GM18951 (cell line): Measurements from ENCODE around the gene GRM8.

Source experiments
- POLR2A ChIP-seq: IDR thresholded peaks from 4 replicates; pipeline ENCODE4 v1.6.1; 2011; ENCODE audit warnings: mild to moderate bottlenecking; ENCODE audit not compliant: insufficient read length, insufficient read depth; ENCODE audit errors: extremely low read depth
- in situ Hi-C: fragments of 300-500 bp; cut with MboI; formaldehyde crosslinking; loops from one replicate; pipeline ENCODE4 v1.12.0; 2022; ENCODE audit warnings: low sequenced_read_pairs, mixed read lengths, inconsistent platforms; ENCODE audit not compliant: unreplicated experiment

GRM8 gene

DNA sequence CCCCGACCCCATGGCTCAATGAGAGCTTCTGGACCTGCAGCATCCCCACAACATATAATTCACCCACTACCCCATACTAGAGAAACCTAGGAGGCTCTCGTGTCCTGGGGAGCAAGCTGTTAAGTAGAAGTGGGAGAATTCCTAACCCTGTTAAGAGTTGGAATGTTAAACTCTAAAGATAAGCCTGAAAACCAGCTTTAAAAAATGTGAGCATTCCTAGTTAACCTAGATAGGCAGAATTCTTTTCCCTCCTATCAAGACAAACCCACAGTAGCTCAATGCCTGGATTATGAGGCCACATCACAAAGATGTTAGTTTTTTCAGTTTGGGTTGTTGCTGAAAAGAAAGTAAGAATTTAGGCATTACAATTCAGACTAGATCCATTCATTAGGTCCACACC is 42.9 kb downstream of the GRM8 start:
- no peak for TF ChIP-seq POLR2A

DNA sequence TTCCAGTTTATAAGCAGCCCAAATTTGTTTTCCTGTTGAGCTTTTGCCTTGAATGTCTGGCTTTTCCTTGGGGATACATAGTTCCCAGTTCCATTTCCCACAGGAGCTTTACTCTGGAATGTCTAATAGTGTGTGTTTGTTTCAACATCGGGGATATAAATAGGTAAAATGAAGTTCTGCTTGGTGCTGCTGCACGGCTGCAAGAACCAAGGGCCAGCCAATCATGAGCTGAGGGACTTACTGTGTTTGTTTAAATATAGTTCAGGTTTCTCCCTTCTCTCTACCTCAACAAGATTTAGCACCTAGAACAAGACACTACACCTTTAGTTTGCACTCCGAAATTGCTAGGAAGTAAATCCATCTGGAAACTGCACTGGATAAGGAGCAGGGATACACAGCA is 43.9 kb downstream of the GRM8 start:
- no peak for TF ChIP-seq POLR2A
- in situ Hi-C loops, result no loop called here

More for the DNA sequence above, 42.9 kb downstream of the GRM8 start:
- in situ Hi-C loops, result no loop called here

DNA sequence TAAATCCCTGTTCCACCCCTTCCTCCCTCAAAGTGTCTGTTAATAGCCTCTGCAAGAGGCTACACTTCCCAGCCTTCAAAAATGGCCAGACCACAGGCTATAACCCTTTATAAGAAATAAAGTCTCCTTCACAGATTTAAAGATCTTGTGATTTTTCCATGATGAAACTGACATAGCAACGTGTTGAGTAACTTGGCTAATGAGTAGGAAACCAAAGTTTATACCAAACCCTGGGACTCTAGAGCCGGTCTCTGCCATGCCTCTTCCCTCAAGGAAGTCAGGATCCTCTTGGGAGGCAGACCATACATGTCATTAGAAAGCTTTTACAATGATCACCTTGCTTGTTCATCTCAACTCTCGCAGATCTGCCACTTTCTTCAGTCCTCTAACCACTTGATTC is 44.4 kb downstream of the GRM8 start:
- in situ Hi-C loops, result no loop called here
- no peak for TF ChIP-seq POLR2A

DNA sequence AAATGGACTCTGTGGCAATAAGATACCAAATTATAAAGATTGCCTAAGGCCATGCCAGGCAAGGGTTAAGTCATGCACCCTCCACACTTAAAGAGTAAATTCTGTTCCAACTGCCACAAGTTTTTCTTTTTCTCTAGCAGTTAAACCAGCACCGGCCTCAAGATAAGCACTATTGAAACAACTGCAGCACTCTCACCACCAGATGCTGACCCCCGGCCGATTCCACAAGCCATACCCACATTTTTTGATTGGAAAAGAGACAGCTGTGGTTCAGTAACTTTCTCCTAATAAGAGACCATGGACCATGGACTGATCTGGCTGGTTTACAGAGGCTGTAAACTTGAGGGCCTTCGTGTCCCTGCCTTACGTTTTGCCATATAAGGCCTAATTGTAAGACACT is 44.9 kb downstream of the GRM8 start:
- in situ Hi-C loops, result no loop called here
- TF ChIP-seq POLR2A, result no peak

DNA sequence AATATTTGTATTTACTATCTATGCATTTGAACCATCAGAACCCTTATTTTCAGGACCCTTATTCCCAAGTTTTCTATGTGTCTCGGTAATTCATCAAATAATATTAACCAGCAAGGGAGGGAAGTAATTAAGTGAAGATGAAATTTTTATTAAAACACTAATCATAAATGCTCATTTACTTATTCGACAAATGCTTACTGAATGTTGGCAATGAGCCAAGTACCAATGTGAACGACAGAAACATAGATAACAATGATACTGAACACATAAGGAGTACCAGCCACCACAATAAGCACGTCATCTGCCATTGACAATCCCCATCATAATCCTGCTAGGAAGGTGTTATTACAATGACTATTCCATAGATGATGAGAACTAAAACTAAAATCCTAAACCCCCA is 45.5 kb downstream of the GRM8 start:
- no peak for TF ChIP-seq POLR2A
- in situ Hi-C loops, result no loop called here

DNA sequence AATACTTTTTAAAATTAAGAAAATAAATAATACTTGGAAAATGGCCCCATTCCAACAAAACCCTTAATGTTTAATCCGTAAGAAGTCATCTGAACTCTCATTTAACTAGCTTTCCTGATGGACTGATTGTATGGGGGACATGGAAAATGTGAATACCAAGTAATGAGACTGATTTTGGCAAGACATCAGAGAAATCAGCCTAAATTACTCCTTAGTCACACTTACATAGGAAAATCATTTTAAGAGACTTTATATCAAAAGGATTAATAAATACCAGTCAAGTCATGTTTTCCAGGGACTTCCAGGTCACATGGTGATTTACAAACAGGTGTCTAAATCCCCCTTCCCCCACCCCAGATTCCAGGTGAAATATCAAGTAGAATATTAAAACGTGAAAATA is 58.2 kb downstream of the GRM8 start:
- in situ Hi-C loops, result no loop called here

DNA sequence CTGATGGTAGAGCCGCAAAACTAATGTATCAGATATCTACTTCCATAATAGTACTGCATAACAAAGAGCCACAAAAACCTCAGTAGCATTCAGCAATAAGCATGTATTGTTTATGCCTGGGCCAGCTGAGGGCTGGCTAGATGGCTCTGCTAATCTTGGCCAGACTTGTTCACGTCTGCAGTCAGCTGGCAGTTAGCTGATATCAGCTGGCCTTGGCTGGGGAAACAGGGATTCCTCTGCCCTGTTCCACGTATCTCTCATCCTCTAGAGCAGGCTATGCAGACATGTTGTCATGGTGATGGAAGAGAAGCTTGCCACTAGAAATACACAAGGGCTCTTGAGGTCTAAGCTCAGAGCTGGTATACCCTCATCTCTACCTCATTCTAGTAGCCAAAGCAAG is 62.9 kb downstream of the GRM8 start:
- in situ Hi-C loops, result no loop called here
- TF ChIP-seq POLR2A, result no peak

More for the DNA sequence above, 58.2 kb downstream of the GRM8 start:
- no peak for TF ChIP-seq POLR2A

DNA sequence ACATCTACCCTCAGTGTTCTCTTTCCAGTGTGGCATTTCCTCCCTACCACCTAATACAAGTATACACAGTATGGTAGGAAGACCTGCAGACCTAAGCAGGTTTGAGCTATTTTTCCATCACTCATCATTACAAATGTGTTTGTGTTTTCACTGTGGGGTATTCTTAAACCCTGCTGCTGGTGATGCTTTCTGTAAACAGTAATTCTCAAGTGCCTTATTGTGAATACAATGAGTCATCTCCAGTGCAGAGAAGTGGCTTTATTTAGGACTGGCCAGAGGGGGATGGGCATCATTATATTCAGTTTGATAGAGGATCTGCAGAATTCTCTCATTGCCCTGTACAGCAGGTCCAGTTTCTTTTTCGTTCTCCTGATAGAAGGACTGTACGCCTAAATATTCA is 63.7 kb downstream of the GRM8 start:
- TF ChIP-seq POLR2A, result no peak
- in situ Hi-C loops, result no loop called here

DNA sequence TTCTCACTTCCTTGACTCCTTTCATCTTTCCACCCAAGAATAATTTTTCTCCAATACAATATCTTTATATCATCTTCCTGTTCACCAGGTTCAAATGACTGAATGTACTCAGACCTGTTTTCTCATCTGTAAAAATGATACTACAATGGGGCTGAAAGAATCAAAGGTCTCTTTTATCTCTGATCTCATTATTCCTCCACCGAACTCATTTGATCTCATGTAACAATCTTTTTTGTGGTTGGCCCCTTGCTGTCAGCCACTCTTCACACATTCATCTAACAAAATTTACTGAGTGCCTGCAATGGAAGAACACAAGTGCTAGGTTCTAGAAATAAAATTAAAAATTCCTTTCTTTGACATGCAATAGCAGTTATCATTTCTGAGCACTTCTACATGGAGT is 65.0 kb downstream of the GRM8 start:
- no peak for TF ChIP-seq POLR2A
- in situ Hi-C loops, result no loop called here

DNA sequence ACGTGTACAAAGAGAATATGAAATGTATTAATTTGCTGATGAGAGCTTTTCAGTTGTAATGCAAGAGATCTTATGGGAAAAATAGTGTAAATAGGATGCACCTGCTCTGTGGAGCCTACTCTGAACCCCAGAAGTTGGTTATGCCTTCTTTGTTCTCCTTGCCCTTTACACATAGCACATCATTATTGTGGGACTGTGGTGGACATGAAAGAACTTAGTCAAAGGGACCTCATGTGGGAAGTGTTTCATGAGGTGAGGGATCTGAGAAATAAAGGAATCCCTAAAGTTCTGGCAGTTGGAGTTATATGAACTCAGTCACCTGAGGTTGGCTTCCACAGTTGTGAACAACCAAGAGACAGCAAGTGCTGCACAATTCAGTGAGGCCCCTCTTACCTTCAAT is 66.1 kb downstream of the GRM8 start:
- in situ Hi-C loops, result no loop called here
- no peak for TF ChIP-seq POLR2A

DNA sequence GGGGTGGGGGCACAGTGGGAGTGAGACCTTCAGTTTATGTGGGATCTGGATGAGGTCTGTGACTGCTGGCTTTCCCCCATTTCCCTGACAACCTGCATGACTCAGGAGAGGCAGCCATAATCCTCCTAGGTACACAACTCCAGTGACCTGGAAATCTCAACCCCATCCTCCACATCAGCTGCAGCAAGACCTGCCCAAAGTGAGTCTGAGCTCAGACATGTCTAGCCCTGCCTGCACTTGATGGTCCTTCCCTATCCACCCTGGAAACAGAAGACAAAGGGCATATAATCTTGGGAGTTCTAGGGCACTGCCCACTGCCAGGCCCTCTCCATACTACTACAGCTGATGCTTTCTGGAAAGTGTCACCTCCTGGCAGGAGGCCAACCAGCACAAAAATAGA is 75.6 kb downstream of the GRM8 start:
- TF ChIP-seq POLR2A, result no peak
- in situ Hi-C loops, result no loop called here

DNA sequence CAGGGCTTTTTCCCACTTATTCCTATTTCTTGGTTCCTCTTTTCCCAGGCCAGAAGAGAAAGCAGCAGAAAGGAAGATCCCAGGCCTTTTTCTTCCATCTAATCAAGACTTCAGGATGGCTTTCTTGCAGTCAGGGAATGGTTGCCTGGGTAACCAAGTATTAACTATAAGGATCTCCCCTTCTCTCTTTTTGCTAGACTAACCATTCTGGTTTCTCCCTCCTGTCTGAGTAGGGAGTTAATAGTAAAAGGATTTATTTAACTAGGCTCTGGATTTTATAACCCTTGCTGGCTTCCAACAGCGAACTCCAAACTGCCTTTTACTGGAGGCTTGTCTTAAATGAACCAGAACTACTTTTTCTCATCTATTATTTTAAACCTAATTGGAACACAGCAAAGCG is 90.4 kb downstream of the GRM8 start:
- in situ Hi-C loops, result no loop called here
- no peak for TF ChIP-seq POLR2A

DNA sequence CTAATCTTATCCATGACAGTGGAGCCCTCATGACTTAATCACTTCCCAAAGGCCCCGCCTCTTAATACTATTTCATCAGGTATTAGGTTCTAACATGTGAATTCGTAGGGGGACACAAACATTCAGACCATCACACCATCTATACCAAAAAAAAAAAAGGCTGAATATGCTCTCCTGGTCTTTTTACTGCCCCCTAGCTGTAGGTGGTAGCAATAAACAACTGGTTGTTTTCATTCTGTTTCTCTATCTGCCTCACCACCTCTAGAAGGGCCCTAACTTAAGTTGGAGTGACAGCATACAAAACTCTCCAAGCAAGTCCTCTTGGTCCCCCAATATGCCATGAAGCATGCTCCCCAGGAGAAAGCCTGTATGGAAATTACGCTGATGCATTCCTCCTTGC is 94.1 kb downstream of the GRM8 start:
- TF ChIP-seq POLR2A, result no peak
- in situ Hi-C loops, result no loop called here

DNA sequence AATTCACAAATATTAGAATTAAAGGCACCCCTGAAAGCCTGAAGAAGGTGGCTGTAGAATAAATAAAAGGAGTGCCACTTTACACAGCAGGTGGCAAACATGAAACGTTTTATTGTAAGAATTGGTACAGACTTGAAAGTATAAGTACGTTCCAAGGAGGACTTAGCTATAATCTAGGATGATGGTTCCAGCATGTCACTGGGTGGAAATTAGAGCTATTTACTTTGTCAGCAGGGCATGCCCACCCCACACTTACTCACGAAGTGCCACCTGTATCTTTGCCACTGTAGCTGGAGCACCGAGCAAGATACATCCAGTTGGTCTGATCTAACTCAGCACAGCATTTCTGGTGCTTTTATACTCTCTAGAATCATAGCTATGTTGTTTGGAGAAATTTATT is 97.8 kb downstream of the GRM8 start:
- no peak for TF ChIP-seq POLR2A
- in situ Hi-C loops, result no loop called here

DNA sequence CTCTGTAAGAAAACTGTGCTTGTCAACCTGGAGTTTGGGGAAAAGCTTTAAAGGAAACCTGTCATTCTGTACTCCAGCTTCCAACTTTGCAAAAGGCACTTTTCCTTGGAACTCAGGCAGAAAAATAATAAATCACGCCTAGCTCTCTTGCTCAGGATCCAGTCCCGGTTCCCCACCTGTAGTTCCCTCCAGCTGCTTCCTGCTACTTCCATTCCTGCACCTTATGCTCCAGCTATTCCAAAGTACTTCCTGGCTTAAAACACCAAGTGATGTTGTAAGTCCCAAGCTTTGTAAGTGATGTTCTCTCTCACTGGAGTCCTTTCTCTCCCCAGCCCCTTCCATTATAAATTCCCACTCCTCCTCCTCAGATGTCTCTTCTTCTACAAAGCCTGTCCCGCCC is 98.6 kb downstream of the GRM8 start:
- no peak for TF ChIP-seq POLR2A
- in situ Hi-C loops, result no loop called here
